Measurements from ENCODE around the gene TAS2R39.
"Not testable (repeated sequence)": the region's sequence is repeated elsewhere in the genome, so short reads cannot be mapped to it uniquely, and the experiment has no call there.

TAS2R39 gene

DNA sequence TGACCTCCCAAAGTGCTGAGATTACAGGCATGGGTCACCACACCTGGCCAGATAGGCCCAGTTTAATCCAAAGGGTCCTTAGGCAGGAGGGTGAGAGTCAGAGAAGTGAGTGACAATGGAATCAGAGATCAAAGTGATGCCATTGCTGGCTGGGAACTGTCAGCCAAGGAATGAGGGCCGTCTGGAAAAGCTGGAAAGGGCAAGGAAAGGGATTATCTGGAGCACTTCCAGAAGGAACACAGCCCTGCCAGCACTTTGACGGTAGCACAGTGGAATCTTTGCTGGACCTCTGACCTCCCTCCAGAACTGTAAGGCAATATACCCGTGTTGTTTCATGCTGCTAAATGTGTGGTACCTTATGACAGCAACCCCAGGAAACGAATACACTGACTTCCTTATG, 27.3 kb downstream of the TAS2R39 start:
- no peaks in the 10 kb centered on the region; the same call in 1 of the 2 replicates for H3K27me3 ChIP-seq
- H3K9me3 ChIP-seq = no peaks in the 10 kb centered on the region
- no peaks in the 10 kb centered on the region for H3K4me1 ChIP-seq
- no peak for DNase-seq
- no peak overlapping the region for H3K4me3 ChIP-seq (ENCODE audit: low read depth, low read length)
- H3K36me3 ChIP-seq = no peaks in the 10 kb centered on the region
- TF ChIP-seq, protein P1, sequence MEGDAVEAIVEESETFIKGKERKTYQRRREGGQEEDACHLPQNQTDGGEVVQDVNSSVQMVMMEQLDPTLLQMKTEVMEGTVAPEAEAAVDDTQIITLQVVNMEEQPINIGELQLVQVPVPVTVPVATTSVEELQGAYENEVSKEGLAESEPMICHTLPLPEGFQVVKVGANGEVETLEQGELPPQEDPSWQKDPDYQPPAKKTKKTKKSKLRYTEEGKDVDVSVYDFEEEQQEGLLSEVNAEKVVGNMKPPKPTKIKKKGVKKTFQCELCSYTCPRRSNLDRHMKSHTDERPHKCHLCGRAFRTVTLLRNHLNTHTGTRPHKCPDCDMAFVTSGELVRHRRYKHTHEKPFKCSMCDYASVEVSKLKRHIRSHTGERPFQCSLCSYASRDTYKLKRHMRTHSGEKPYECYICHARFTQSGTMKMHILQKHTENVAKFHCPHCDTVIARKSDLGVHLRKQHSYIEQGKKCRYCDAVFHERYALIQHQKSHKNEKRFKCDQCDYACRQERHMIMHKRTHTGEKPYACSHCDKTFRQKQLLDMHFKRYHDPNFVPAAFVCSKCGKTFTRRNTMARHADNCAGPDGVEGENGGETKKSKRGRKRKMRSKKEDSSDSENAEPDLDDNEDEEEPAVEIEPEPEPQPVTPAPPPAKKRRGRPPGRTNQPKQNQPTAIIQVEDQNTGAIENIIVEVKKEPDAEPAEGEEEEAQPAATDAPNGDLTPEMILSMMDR (IDR thresholded peaks at IDR 0.05; ENCODE audit: low read depth, low read length) = no peak

DNA sequence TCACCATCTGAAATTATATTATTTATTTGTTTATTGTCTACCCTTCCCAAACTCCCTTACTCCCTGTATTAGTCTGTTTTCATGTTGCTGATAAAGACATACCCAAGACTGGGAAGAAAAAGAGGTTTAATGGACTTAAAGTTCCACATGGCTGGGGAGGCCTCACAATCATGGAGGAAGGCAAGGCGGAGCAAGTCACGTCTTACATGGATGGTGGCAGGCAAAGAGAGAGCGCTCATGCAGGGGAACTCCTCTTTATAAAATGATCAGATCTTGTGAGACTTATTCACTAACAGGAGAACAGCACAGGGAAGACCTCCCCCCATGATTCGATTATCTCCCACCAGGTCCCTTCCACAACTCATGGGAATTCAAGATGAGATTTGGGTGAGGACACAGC, 30.3 kb downstream of the TAS2R39 start:
- H3K4me1 ChIP-seq; H3K36me3 ChIP-seq; DNase-seq; H3K27me3 ChIP-seq; H3K9me3 ChIP-seq; H3K4me3 ChIP-seq (ENCODE audit: low read depth, low read length): not testable (repeated sequence)

DNA sequence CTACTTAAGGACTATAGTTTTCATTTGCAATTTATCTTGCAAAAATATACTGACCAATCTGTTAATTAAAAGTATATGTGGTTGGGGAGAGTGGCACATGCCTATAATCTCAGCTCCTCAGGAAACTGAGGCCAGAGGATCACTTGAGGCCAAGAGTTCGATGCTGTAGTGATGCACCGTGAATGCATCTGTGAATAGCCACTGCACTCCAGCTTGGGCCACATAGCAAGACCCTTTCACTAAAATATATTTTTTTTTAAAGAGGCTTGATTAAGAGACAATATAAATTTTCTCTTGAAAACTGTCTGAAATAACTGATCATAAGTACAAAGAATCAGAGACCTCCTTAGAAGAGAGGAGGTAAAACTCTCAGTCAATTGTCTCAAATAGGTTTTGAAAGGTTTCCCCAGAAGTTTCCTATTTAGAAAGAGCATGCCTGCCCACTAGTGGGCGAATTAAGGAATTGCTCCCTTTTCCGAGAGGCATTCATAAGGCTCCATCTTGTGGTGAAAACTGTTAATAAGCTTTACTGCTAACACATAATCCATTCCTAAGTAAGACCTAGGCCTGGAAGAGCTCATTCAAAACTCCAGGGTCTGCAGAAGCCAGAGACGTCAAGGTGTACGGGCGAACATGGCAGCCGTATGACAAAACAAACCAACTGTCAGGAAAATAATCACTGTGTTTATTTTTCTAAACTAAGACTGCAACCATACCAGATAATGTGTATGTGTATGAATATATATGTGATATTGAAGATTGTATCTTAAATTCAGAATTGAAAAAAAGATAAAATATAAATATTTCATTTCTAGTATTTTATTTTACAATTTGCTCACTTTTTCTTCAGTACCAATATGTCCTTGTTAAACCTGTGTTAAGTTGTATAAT, 31.8 kb downstream of the TAS2R39 start:
- TF ChIP-seq, protein P1 (IDR thresholded peaks at IDR 0.05; ENCODE audit: low read depth, low read length) = peak; percentile 100
- H3K9me3 ChIP-seq = no peaks in the 10 kb centered on the region
- no peaks in the 10 kb centered on the region; the same call in 1 of the 2 replicates for H3K27me3 ChIP-seq
- H3K36me3 ChIP-seq = no peaks in the 10 kb centered on the region
- H3K4me3 ChIP-seq (ENCODE audit: low read depth, low read length) = no peak overlapping the region
- peak; percentile 61 for DNase-seq
- H3K4me1 ChIP-seq = no peaks in the 10 kb centered on the region

DNA sequence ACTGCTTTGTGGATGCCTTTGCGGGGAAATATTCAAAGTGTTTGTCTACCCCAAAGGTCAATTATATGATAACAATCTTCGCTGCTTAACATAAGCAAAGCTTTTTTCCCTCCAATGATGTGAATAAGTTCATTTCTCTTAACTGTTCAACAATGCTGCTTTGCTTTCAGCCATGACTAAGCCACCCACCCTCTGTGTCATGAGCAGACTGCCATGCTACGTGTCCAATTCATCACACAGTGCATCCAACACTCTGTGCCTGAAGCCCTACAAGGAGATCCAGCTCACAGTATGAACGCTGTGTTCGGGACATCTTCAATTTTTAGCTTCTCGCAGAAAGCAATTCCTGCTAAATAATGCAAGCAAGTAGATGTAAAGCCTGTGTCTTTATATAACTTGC, 32.9 kb downstream of the TAS2R39 start:
- no peaks in the 10 kb centered on the region; the same call in 1 of the 2 replicates for H3K27me3 ChIP-seq
- no peaks in the 10 kb centered on the region for H3K9me3 ChIP-seq
- no peak for DNase-seq
- TF ChIP-seq, protein P1 (IDR thresholded peaks at IDR 0.05; ENCODE audit: low read depth, low read length) = no peak
- no peaks in the 10 kb centered on the region for H3K4me1 ChIP-seq
- H3K36me3 ChIP-seq = no peaks in the 10 kb centered on the region
- H3K4me3 ChIP-seq (ENCODE audit: low read depth, low read length) = no peak overlapping the region

DNA sequence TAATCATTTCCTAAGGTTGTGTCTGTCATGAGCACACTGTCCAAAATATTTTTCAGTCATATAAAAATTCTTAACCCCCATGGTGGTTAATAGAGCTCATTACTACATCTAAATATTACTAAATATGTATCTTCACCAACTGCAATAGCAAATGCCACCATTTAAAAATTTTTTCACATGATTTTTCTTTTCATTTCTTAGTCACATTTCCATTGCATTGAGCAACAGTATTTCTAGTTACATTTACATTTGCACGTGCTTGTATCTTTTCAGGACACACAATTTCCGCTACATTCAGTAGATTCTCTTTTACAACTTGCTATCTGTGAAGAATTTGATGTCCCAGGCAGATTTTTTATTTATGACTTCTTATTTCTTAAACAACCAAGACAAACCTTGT, 33.5 kb downstream of the TAS2R39 start:
- Histone ChIP-seq H3K4me1 (no peaks in the 10 kb centered on the region), H3K27me3 (no peaks in the 10 kb centered on the region; the same call in 1 of the 2 replicates), H3K9me3 (no peaks in the 10 kb centered on the region), H3K36me3 (no peaks in the 10 kb centered on the region), H3K4me3 (ENCODE audit: low read depth, low read length) (no peak overlapping the region)
- TF ChIP-seq, protein P1 (IDR thresholded peaks at IDR 0.05; ENCODE audit: low read depth, low read length) = no peak
- no peak for DNase-seq

DNA sequence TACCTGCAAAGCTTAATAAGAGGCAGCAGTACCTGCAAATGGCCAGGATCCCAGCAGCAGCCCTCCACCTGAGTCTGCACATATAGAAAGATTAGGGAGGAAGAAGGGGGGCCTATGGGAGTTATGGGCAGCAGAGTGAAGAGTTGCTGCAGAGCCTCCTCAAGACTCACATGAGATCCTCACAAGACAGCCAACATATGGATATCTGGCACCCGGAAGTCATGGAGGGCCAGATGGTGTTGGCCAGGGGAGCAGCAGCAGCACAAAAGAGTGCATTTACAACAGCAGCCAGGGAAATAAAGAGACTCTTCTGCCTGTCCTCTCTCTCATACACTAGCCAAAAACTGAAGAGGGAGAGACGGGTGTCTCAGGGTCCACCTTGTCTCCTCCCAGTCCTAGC, 34.6 kb downstream of the TAS2R39 start:
- Histone ChIP-seq H3K4me1 (no peaks in the 10 kb centered on the region), H3K27me3 (peaks cover 2% of the 10 kb centered on the region; the same call in 1 of the 2 replicates), H3K36me3 (no peaks in the 10 kb centered on the region), H3K4me3 (ENCODE audit: low read depth, low read length) (no peak overlapping the region), H3K9me3 (no peaks in the 10 kb centered on the region)
- no peak for DNase-seq
- TF ChIP-seq, protein P1 (IDR thresholded peaks at IDR 0.05; ENCODE audit: low read depth, low read length) = no peak

Measured in BE2C (cell line).